Measurements from ENCODE around the gene SPCS3.
"Not testable (repeated sequence)": the region's sequence is repeated elsewhere in the genome, so short reads cannot be mapped to it uniquely, and the experiment has no call there.

Gene SPCS3

DNA sequence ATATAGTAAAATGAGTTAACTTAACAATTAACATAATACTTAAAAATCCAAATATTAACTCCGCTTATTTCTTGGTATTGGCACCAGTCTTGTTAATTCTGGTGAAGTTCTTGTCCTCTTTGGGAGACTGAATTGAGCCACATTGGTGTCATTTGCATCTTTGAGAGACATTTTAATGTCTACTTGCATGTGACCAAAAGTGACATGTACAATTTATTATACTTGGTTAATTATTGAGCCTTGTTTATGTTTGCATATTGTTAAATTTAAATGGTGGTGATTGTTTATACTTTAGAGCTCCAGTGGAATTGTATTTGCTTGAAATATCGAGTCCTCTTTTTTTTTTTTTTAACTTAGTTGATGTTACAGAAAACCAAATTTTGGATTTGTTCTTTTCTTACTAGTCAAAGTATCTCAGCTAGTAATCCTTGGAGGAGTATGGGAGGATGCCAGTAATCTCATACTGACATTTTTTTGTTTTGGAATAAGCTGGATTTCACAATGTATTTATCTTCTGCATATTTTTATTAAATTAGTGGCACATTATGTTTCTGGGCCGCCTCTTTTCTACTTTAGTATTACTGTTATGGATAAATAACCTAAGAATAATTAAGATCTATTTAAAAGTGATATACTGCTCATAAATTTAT, 3.9 kb downstream of the SPCS3 start:
- no peak overlapping the region for H3K4me3 ChIP-seq (ENCODE audit: low read depth, low read length)
- TF ChIP-seq, protein P1, sequence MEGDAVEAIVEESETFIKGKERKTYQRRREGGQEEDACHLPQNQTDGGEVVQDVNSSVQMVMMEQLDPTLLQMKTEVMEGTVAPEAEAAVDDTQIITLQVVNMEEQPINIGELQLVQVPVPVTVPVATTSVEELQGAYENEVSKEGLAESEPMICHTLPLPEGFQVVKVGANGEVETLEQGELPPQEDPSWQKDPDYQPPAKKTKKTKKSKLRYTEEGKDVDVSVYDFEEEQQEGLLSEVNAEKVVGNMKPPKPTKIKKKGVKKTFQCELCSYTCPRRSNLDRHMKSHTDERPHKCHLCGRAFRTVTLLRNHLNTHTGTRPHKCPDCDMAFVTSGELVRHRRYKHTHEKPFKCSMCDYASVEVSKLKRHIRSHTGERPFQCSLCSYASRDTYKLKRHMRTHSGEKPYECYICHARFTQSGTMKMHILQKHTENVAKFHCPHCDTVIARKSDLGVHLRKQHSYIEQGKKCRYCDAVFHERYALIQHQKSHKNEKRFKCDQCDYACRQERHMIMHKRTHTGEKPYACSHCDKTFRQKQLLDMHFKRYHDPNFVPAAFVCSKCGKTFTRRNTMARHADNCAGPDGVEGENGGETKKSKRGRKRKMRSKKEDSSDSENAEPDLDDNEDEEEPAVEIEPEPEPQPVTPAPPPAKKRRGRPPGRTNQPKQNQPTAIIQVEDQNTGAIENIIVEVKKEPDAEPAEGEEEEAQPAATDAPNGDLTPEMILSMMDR (IDR thresholded peaks at IDR 0.05; ENCODE audit: borderline replicate concordance, insufficient read depth, low read depth, low read length) = no peak

DNA sequence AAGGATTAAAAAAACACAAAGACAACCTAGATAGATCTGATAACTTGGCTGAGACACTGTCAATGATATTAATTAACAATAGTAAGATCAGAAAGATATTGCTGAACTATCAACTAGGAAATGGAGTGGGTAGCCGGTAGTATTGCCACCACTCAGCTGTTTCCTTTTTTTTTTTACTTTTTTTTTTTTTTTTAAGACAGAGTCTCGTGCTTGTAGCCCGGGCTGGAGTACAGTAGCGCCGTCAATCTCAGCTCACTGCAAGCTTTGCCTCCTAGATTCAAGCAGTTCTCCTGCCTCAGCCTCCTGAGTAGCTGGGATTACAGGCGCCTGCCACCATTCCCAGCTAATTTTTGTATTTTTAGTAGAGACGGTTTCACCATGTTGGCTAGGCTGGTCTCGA, 5.1 kb downstream of the SPCS3 start:
- H3K4me3 ChIP-seq (ENCODE audit: low read depth, low read length) = not testable (repeated sequence)

DNA sequence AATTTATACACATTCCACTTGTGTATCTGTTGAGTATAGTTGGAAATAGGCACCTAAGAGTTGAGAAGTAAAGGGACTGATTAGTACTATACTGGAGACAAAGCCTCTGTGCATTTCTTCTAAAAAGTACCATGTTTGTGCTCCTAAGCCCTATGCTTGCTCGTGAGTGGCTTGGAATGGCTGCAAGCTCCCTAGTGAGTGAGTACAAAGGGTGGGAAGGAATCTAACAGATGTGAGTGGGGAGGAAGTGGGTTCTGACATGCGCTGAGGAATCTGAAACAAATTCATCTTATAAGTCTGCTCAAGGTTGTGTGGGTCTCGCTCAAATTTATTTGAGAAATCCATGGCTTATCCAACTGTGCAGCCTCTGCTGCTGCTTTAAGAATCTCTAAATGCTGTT, 13.3 kb downstream of the SPCS3 start:
- TF ChIP-seq, protein P1 (IDR thresholded peaks at IDR 0.05; ENCODE audit: borderline replicate concordance, insufficient read depth, low read depth, low read length) = no peak

DNA sequence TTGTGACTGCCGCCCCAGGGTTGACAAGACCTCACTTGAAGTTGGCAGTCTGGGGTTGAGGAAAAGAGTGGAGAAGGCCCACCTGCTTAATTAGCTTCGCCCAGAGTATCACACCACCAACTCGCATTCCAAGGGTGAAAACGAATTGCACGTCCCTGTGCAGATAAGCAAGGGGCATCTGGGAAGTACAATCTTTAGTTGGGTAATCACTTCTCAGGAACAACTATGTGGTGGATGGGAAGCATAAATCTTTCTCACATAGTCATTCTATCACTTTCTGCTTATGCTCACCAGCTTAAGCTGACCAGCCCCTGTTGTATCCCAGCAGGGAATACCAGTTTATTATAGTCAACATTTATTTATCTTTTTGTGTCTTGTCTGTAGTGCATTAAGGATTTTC, 14.3 kb downstream of the SPCS3 start:
- H3K4me3 ChIP-seq (ENCODE audit: low read depth, low read length) = no peak overlapping the region
- TF ChIP-seq, protein P1 (IDR thresholded peaks at IDR 0.05; ENCODE audit: borderline replicate concordance, insufficient read depth, low read depth, low read length) = no peak

More for the DNA sequence above, 13.3 kb downstream of the SPCS3 start:
- no peak overlapping the region for H3K4me3 ChIP-seq (ENCODE audit: low read depth, low read length)

DNA sequence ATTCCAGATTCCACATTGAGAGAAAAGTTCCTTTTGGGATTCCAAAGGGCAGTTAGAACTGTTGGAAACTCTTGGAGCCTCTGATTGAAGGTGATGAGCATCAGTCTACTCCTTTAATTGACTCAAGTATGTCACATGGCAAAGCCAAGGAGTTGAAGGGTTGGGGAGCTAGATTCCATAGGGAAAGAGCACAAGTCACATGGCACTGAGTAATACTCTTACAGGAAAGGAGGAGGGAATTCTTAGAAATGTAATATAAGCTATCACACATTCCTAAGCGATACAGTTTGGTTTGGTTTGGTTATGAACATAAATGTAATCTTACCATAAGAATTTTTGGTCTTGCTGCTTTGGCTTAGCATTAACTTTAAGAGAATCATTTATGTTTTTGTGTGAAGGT, 15.7 kb downstream of the SPCS3 start:
- TF ChIP-seq, protein P1 (IDR thresholded peaks at IDR 0.05; ENCODE audit: borderline replicate concordance, insufficient read depth, low read depth, low read length) = no peak
- no peak overlapping the region for H3K4me3 ChIP-seq (ENCODE audit: low read depth, low read length)

DNA sequence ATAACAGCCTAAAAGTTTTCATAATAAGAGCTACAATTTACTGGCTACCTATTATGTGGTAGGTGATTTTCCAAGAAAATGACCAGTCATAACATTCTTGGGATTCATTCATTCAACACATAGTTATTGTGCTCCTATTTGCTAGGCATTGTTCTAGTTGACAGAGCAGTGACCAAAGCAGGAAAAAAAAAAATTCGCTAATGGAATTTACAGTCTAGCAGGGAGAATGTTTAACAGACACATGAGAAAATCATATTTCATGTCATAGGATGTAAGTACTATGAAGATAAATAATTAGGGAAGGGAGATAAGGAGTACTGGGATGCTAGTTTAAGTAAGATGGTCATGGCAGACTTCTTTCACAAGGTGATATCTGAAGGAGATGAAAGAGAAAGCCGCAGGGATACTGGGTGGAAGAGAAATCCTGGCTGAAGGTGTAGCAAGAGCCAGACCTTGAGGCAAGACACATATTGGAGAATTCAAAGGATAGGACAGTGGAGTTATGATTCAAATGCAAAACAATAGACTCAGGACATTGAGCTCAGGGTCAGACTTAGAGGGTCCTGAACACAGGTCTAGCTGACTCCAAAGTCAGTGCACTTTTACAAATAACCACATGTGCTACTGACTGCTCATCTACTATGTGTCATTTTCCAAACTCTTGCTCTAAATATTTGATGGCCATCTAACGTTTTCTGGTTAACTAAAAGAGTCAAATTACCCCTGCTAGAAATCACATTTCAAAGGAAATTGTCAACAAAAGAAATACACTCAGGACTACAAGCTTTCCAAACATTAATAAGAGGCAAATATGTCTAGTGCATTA, 20.4 kb downstream of the SPCS3 start:
- TF ChIP-seq, protein P1 (IDR thresholded peaks at IDR 0.05; ENCODE audit: borderline replicate concordance, insufficient read depth, low read depth, low read length) = no peak
- no peak overlapping the region for H3K4me3 ChIP-seq (ENCODE audit: low read depth, low read length)

- TF ChIP-seq, protein P1 (IDR thresholded peaks at IDR 0.05; ENCODE audit: borderline replicate concordance, insufficient read depth, low read depth, low read length) = no peak
- H3K4me3 ChIP-seq (ENCODE audit: low read depth, low read length) = no peak overlapping the region
These were observed 21.3 kb downstream of the SPCS3 start for GRCh38 chr4:176340871-176341685.

All from GM12875 (cell line).